ENCODE measurements around the gene ENTPD3. TPM values are rescaled to one million over a fixed set of nuclear protein-coding genes. Genes with fewer than 3 reads are reported as not detected.

The ENTPD3 gene
- total RNA-seq, 4 donors from 2014 or later = 0.88 to 4.9 (median 2.1) TPM

GRCh38 chr3:40386213-40386612 is 771 bp upstream of the ENTPD3 start:
- Histone ChIP-seq H3K4me1 (no peaks in the 10 kb centered on the region), H3K4me3 (no peak overlapping the region), H3K27me3 (no peaks in the 10 kb centered on the region), H3K27ac (no peak overlapping the region), H3K9me3 (no peaks in the 10 kb centered on the region), H3K36me3 (no peaks in the 10 kb centered on the region)
- TF ChIP-seq CTCF (IDR thresholded peaks at IDR 0.05) (no peak), POLR2A (IDR thresholded peaks at IDR 0.05) (no peak)
- no peak for DNase-seq
- intact Hi-C loops (cut with DNase I; ENCODE audit: low total_unique reads) = no loop called here

DNA sequence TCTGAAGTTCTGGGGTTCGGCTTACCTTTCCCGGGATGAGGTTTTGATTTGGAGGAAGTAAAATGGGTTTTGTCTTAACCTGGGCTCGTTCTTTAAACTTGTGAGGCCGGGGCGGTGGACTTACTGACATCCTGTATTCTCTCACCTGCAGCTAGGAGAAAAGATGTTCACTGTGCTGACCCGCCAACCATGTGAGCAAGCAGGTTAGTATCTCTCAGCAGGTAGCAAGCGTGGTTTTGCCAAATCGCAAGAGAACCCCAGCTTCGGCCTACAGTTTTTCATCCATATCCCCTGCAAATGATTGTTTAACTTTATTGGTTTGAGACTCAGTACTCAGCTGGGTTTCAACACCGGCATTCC is 891 bp downstream of the ENTPD3 start:
- Histone ChIP-seq H3K27ac (no peak overlapping the region), H3K27me3 (no peaks in the 10 kb centered on the region), H3K4me3 (no peak overlapping the region), H3K4me1 (no peaks in the 10 kb centered on the region), H3K36me3 (no peaks in the 10 kb centered on the region), H3K9me3 (no peaks in the 10 kb centered on the region)
- TF ChIP-seq CTCF (IDR thresholded peaks at IDR 0.05) (no peak), POLR2A (IDR thresholded peaks at IDR 0.05) (no peak)
- DNase-seq = no peak
- intact Hi-C loops (cut with DNase I; ENCODE audit: low total_unique reads) = no loop called here

GRCh38 chr3:40396406-40396805 is 9.4 kb downstream of the ENTPD3 start:
- intact Hi-C loops (cut with DNase I; ENCODE audit: low total_unique reads) = no loop called here
- no peaks in the 10 kb centered on the region for H3K36me3 ChIP-seq
- H3K4me3 ChIP-seq = no peak overlapping the region
- H3K27ac ChIP-seq = no peak overlapping the region
- no peaks in the 10 kb centered on the region for H3K9me3 ChIP-seq
- H3K4me1 ChIP-seq = no peaks in the 10 kb centered on the region
- H3K27me3 ChIP-seq = no peaks in the 10 kb centered on the region
- TF ChIP-seq POLR2A (IDR thresholded peaks at IDR 0.05) (no peak), CTCF (IDR thresholded peaks at IDR 0.05) (no peak)
- DNase-seq = no peak

GRCh38 chr3:40397129-40397528 is 10.1 kb downstream of the ENTPD3 start:
- H3K4me1 ChIP-seq = no peaks in the 10 kb centered on the region
- no peak for DNase-seq
- intact Hi-C loops (cut with DNase I; ENCODE audit: low total_unique reads) = no loop called here
- TF ChIP-seq POLR2A (IDR thresholded peaks at IDR 0.05) = no peak
- no peak for TF ChIP-seq CTCF (IDR thresholded peaks at IDR 0.05)
- no peaks in the 10 kb centered on the region for H3K27me3 ChIP-seq
- no peak overlapping the region for H3K27ac ChIP-seq
- H3K36me3 ChIP-seq = no peaks in the 10 kb centered on the region
- H3K4me3 ChIP-seq = no peak overlapping the region
- no peaks in the 10 kb centered on the region for H3K9me3 ChIP-seq

DNA sequence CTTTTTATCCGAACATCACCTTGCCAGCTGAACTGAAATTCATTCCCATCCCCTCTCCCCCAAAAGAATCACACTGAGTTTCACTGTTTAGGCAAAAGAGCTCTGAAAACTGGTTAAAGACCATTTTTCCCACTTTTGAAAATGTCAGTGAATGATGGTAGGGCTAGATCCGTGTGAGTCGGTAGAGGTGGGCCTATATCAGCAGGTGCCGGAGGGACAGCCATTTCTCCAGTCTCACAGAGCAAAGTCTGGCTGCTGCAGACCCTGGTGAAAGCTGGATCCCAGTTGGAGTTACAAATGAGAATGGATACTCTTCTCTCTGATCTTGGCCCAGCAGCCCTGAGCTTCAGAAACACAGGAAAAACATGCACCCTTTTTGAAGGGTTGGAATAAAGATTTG is 10.9 kb downstream of the ENTPD3 start:
- intact Hi-C loops (cut with DNase I; ENCODE audit: low total_unique reads) = no loop called here

More for the DNA sequence above, 10.9 kb downstream of the ENTPD3 start:
- Histone ChIP-seq H3K36me3 (no peaks in the 10 kb centered on the region), H3K27me3 (no peaks in the 10 kb centered on the region), H3K4me3 (no peak overlapping the region), H3K9me3 (no peaks in the 10 kb centered on the region), H3K4me1 (no peaks in the 10 kb centered on the region), H3K27ac (no peak overlapping the region)
- DNase-seq = no peak
- no peak for TF ChIP-seq POLR2A (IDR thresholded peaks at IDR 0.05)
- no peak for TF ChIP-seq CTCF (IDR thresholded peaks at IDR 0.05)
